A673 (cell line): ENCODE results near the gene COBL. TPM values are rescaled to one million over a fixed set of nuclear protein-coding genes. Genes with fewer than 3 reads are reported as not detected.

Experiments used
- BruUV-seq: library from RNA; stranded (reverse); fragments of 400-500 nt; replicated peaks from 2 replicates; lab custom pipeline; 2021; lab: Mats Ljungman, UMichigan
- CTCF ChIA-PET: fragments of 300-600 bp; sonication (Branson Sonifier 250); formaldehyde crosslinking; loops from one replicate; lab custom pipeline; 2022; ENCODE audit warnings: antibody characterized with exemption; lab: Charles Lee
- POLR2A ChIA-PET: fragments of 300-600 bp; sonication (Branson Sonifier 250); formaldehyde crosslinking; loops from one replicate; lab custom pipeline; 2022; ENCODE audit warnings: antibody characterized with exemption; ENCODE audit not compliant: low non-redundant PET; lab: Charles Lee
- DNase-seq: peaks from one replicate; pipeline ENCODE4 v3.0.0-alpha.2; 2015; ENCODE audit warnings: low spot score
- H3K27ac ChIP-seq: fragments of 200-600 bp; sonication (generic); 2 replicates; pipeline ENCODE4 v1.5.1; 2016; ENCODE audit warnings: mixed run types, low read depth, mild to moderate bottlenecking, mixed read lengths, antibody characterized with exemption, low read length; ENCODE audit not compliant: poor library complexity, severe bottlenecking
- H3K27me3 ChIP-seq: fragments of 200-600 bp; sonication (generic); replicated peaks from 2 replicates; pipeline ENCODE4 v1.6.1; 2017; ENCODE audit warnings: mixed run types, low read depth, mild to moderate bottlenecking, mixed read lengths, antibody characterized with exemption, low read length; ENCODE audit not compliant: insufficient read depth, poor library complexity
- H3K36me3 ChIP-seq: fragments of 200-600 bp; sonication (generic); 2 replicates; pipeline ENCODE4 v1.6.1; 2016; ENCODE audit warnings: mixed run types, mild to moderate bottlenecking, mixed read lengths, antibody characterized with exemption, low read length; ENCODE audit not compliant: insufficient read depth, poor library complexity, severe bottlenecking
- H3K4me1 ChIP-seq: fragments of 200-600 bp; sonication (generic); 2 replicates; pipeline ENCODE4 v1.6.1; 2017; ENCODE audit warnings: mixed run types, mild to moderate bottlenecking, mixed read lengths, antibody characterized with exemption, low read length; ENCODE audit not compliant: insufficient read depth, poor library complexity, severe bottlenecking
- H3K4me3 ChIP-seq: fragments of 200-600 bp; sonication (generic); 2 replicates; pipeline ENCODE4 v1.5.1; 2016; ENCODE audit warnings: low read depth, mixed run types, mild to moderate bottlenecking, mixed read lengths, low read length; ENCODE audit not compliant: poor library complexity, severe bottlenecking
- H3K9me3 ChIP-seq: fragments of 200-600 bp; sonication (generic); 2 replicates; pipeline ENCODE4 v1.6.1; 2016; ENCODE audit warnings: mixed run types, low read depth, mild to moderate bottlenecking, mixed read lengths, antibody characterized with exemption, low read length; ENCODE audit not compliant: poor library complexity, severe bottlenecking
- CTCF ChIP-seq: fragments of 300-800, 200-600 bp; sonication (generic); conservative IDR thresholded peaks from 2 replicates; pipeline ENCODE4 v1.5.1; 2017; ENCODE audit warnings: low read depth, mild to moderate bottlenecking, antibody characterized with exemption, low read length, moderate library complexity, mixed read lengths
- EZH2 ChIP-seq: fragments of 200-600 bp; sonication (generic); IDR thresholded peaks from 2 replicates; pipeline ENCODE4 v1.6.1; 2017; ENCODE audit warnings: borderline replicate concordance, low read depth, mild to moderate bottlenecking, mixed read lengths, antibody characterized with exemption, low read length; ENCODE audit not compliant: poor library complexity, severe bottlenecking
- intact Hi-C: fragments of 100-400 bp; cut with micrococcal nuclease; formaldehyde crosslinking; loops from one replicate; pipeline ENCODE4 v1.10.0; 2022; ENCODE audit not compliant: unreplicated experiment
- total RNA-seq: library from RNA; stranded (reverse); gene quantifications from 2 replicates; pipeline ENCODE4 v1.2.3, GENCODE V29; 2021

Gene COBL
- total RNA-seq, 1 experiment from 2014 or later = not detected

GRCh38 chr7:51350546-51350896 lies 33.9 kb upstream of the COBL start:
- Histone ChIP-seq H3K9me3 (no peaks in the 10 kb centered on the region), H3K27ac (no peak overlapping the region), H3K4me3 (no peak overlapping the region), H3K4me1 (no peaks in the 10 kb centered on the region), H3K36me3 (no peaks in the 10 kb centered on the region), H3K27me3 (no peaks in the 10 kb centered on the region)
- TF ChIP-seq CTCF (no peak), EZH2 (no peak)
- intact Hi-C loops = no loop called here
- POLR2A ChIA-PET = no interaction called here
- no TSS peak for BruUV-seq
- CTCF ChIA-PET = no interaction called here
- no peak for DNase-seq

GRCh38 chr7:51349820-51350545 lies 33.4 kb upstream of the COBL start:
- H3K4me3 ChIP-seq = no peak overlapping the region

DNA sequence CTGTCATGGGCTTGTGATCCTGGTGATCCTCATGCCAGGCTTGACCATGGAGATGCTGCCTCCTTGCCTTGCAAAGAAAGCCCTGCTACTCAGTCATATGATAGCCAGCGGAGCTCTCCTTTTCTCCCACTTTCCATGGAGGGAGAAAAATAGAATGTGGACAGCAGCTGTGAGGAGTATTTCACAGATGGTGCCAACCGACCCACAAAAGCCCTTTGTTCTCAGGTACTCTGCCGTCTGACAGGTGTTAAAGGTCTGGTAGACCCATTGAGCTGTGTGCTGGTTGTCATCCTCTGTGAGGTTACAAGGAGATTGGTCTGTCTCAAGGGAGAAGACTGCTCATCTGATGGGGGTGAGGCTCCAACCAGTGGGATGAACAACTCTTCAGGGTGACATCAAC lies 29.5 kb upstream of the COBL start:
- ChIA-PET CTCF (no interaction called here), POLR2A (no interaction called here)
- DNase-seq = no peak
- Histone ChIP-seq H3K27me3 (no peaks in the 10 kb centered on the region), H3K4me3 (no peak overlapping the region), H3K27ac (no peak overlapping the region), H3K4me1 (no peaks in the 10 kb centered on the region), H3K9me3 (no peaks in the 10 kb centered on the region), H3K36me3 (no peaks in the 10 kb centered on the region)
- TF ChIP-seq CTCF (no peak), EZH2 (no peak)
- no TSS peak for BruUV-seq
- intact Hi-C loops = no loop called here

More at GRCh38 chr7:51349820-51350545, 33.4 kb upstream of the COBL start:
- H3K9me3 ChIP-seq = no peaks in the 10 kb centered on the region
- intact Hi-C loops = no loop called here
- H3K4me1 ChIP-seq = no peaks in the 10 kb centered on the region
- no peak for DNase-seq
- no TSS peak for BruUV-seq
- no peaks in the 10 kb centered on the region for H3K27me3 ChIP-seq
- no peaks in the 10 kb centered on the region for H3K36me3 ChIP-seq
- H3K27ac ChIP-seq = no peak overlapping the region
- ChIA-PET CTCF (no interaction called here), POLR2A (no interaction called here)
- TF ChIP-seq CTCF (no peak), EZH2 (no peak)
